Esophagus squamous epithelium (tissue), 5 donors: ENCODE results near the gene UBXN11. TPM values are rescaled to one million over a fixed set of nuclear protein-coding genes. Genes with fewer than 3 reads are reported as not detected.

Experiments used
- DNase-seq: peaks from one replicate; lab custom pipeline; 2025; lab: John Stamatoyannopoulos, UW
- H3K27ac ChIP-seq, 4 donors: fragments of 200-600 bp; sonication (generic); one replicate each; pipeline ENCODE4 v1.5.1; 2016 to 2019; ENCODE audit warnings: mild to moderate bottlenecking in 1 of 4
- H3K27me3 ChIP-seq, 4 donors: fragments of 200-600 bp; sonication (generic); 1 replicate in 3 of 4; 2 replicates in 1 of 4; pipeline versions ENCODE4 v1.5.1 to v1.6.0; 2017 to 2021; ENCODE audit warnings: antibody characterized with exemption in 1 of 4
- H3K36me3 ChIP-seq, 3 donors: fragments of 200-600 bp; sonication (generic); one replicate each; pipeline ENCODE4 v1.5.1; 2016 to 2019
- H3K4me1 ChIP-seq, 3 donors: fragments of 200-600 bp; sonication (generic); one replicate each; pipeline ENCODE4 v1.5.1; 2017 to 2019
- H3K4me3 ChIP-seq, 4 donors: fragments of 200-600 bp; sonication (generic); 1 replicate in 3 of 4; 2 replicates in 1 of 4; pipeline ENCODE4 v1.5.1; 2016 to 2019; ENCODE audit warnings: mild to moderate bottlenecking in 2 of 4, moderate library complexity in 1 of 4
- H3K9me3 ChIP-seq, 3 donors: fragments of 200-600 bp; sonication (generic); one replicate each; pipeline ENCODE4 v1.5.1; 2016 to 2019
- CTCF ChIP-seq, 6 experiments: fragments of 450-650 bp in 4 of 6; fragments of 200-600 bp in 2 of 6; sonication (generic) in 2 of 6; IDR thresholded peaks; one replicate each; pipeline ENCODE4 v1.5.1; 2016 to 2019; ENCODE audit warnings: antibody characterized with exemption in 6 of 6, mild to moderate bottlenecking in 4 of 6, moderate library complexity in 4 of 6
- POLR2A ChIP-seq, 4 donors: fragments of 450-650 bp; IDR thresholded peaks; one replicate each; pipeline ENCODE4 v1.6.1; 2017; ENCODE audit warnings: antibody characterized with exemption in 4 of 4, mild to moderate bottlenecking in 4 of 4, moderate library complexity in 3 of 4
- WGBS, 2 donors: methylation state at CpG; one replicate each; pipeline ENCODE4 v1.1.5; 2018; 5-methylcytosine and 5-hydroxymethylcytosine counted together
- intact Hi-C: fragments of 100-400 bp; cut with DNase I; formaldehyde crosslinking; loops from one replicate; pipeline ENCODE4 v1.15.0; 2022
- total RNA-seq, 4 donors: library from RNA; depleted of rRNA; stranded (reverse); fragments of >200 nt; gene quantifications; one replicate each; pipeline ENCODE4 v1.1.0, GENCODE V29; 2016
- donor health status: DM: yes; HTN: yes; CAD: no.

The UBXN11 gene
- total RNA-seq, 4 donors from 2014 or later, result 3.2 to 9.2 (median 3.7) TPM

- intact Hi-C loops, result no loop called here
- H3K4me1 ChIP-seq, result peaks cover 42 to 100% (median 45%) of the 10 kb centered on the region in 3 donors
These were observed 20.4 kb downstream of the UBXN11 start for GRCh38 chr1:26286064-26286416.

GRCh38 chr1:26285366-26286063, 20.9 kb downstream of the UBXN11 start:
- DNase-seq, result no peak
- TF ChIP-seq POLR2A (IDR thresholded peaks at IDR 0.05) (no peak), CTCF (IDR thresholded peaks at IDR 0.05) (peak in 1 of 6 experiments; percentile 42)
- peak overlapping the region; percentile 21 to 100 (median 64) for H3K27ac ChIP-seq
- 60 to 100% methylated on average over 1 of the region's 19 CpGs for WGBS, 2 donors
- H3K36me3 ChIP-seq, result peaks cover 0 to 35% (median 0%) of the 10 kb centered on the region in 3 donors
- intact Hi-C loops, result no loop called here
- peaks cover 47 to 100% (median 50%) of the 10 kb centered on the region in 3 donors for H3K4me1 ChIP-seq
- H3K4me3 ChIP-seq, result no peak overlapping the region
- no peaks in the 10 kb centered on the region for H3K27me3 ChIP-seq
- H3K9me3 ChIP-seq, result no peaks in the 10 kb centered on the region

More at GRCh38 chr1:26286064-26286416, 20.4 kb downstream of the UBXN11 start:
- H3K4me3 ChIP-seq, result no peak overlapping the region
- 84 to 89% methylated on average over 1 to 2 of the region's 2 CpGs for WGBS, 2 donors
- no peak for DNase-seq
- TF ChIP-seq CTCF (IDR thresholded peaks at IDR 0.05), result no peak
- TF ChIP-seq POLR2A (IDR thresholded peaks at IDR 0.05), result no peak
- peak overlapping the region; percentile 21 to 100 (median 58) for H3K27ac ChIP-seq
- H3K9me3 ChIP-seq, result no peaks in the 10 kb centered on the region
- peaks cover 0 to 31% (median 0%) of the 10 kb centered on the region in 3 donors for H3K36me3 ChIP-seq
- no peaks in the 10 kb centered on the region for H3K27me3 ChIP-seq

- peak; percentile 44 for DNase-seq
- TF ChIP-seq CTCF (IDR thresholded peaks at IDR 0.05), result peak; percentile 62 to 86 (median 76)
- peak in 1 of 4 donors; percentile 17 for TF ChIP-seq POLR2A (IDR thresholded peaks at IDR 0.05)
- intact Hi-C loops, result loop anchor here (5.0 kb wide), 1 partner anchor 38 kb away; no protein-coding TSS in a partner anchor
- peaks cover 0 to 35% (median 0%) of the 10 kb centered on the region in 3 donors for H3K36me3 ChIP-seq
- no peaks in the 10 kb centered on the region for H3K9me3 ChIP-seq
- H3K27ac ChIP-seq, result peak overlapping the region; percentile 54 to 100 (median 70)
- peaks cover 45 to 96% (median 50%) of the 10 kb centered on the region in 3 donors for H3K4me1 ChIP-seq
- 8 to 13% methylated on average over 9 to 15 of the region's 22 CpGs for WGBS, 2 donors
- peak overlapping the region in 1 of 4 donors; percentile 13 for H3K4me3 ChIP-seq
- H3K27me3 ChIP-seq, result no peaks in the 10 kb centered on the region
These were observed 21.7 kb downstream of the UBXN11 start for GRCh38 chr1:26284597-26285347.

GRCh38 chr1:26283871-26284596, 22.4 kb downstream of the UBXN11 start:
- H3K4me3 ChIP-seq, result peak overlapping the region in 1 of 4 donors; percentile 13
- DNase-seq, result no peak
- intact Hi-C loops, result loop anchor here (5.0 kb wide), 1 partner anchor 38 kb away; no protein-coding TSS in a partner anchor
- peaks cover 0 to 35% (median 0%) of the 10 kb centered on the region in 3 donors for H3K36me3 ChIP-seq
- peak overlapping the region; percentile 54 to 100 (median 70) for H3K27ac ChIP-seq
- TF ChIP-seq POLR2A (IDR thresholded peaks at IDR 0.05) (no peak), CTCF (IDR thresholded peaks at IDR 0.05) (no peak)
- no peaks in the 10 kb centered on the region for H3K9me3 ChIP-seq
- 70% methylated on average over 6 of the region's 12 CpGs; no CpG with 5 or more reads in 1 of the 2 donors for WGBS, 2 donors
- H3K4me1 ChIP-seq, result peaks cover 43 to 96% (median 49%) of the 10 kb centered on the region in 3 donors
- no peaks in the 10 kb centered on the region for H3K27me3 ChIP-seq
